Measurements from ENCODE around the gene ZNF438. TPM values are rescaled to one million over a fixed set of nuclear protein-coding genes. Genes with fewer than 3 reads are reported as not detected.

The ZNF438 gene, protein sequence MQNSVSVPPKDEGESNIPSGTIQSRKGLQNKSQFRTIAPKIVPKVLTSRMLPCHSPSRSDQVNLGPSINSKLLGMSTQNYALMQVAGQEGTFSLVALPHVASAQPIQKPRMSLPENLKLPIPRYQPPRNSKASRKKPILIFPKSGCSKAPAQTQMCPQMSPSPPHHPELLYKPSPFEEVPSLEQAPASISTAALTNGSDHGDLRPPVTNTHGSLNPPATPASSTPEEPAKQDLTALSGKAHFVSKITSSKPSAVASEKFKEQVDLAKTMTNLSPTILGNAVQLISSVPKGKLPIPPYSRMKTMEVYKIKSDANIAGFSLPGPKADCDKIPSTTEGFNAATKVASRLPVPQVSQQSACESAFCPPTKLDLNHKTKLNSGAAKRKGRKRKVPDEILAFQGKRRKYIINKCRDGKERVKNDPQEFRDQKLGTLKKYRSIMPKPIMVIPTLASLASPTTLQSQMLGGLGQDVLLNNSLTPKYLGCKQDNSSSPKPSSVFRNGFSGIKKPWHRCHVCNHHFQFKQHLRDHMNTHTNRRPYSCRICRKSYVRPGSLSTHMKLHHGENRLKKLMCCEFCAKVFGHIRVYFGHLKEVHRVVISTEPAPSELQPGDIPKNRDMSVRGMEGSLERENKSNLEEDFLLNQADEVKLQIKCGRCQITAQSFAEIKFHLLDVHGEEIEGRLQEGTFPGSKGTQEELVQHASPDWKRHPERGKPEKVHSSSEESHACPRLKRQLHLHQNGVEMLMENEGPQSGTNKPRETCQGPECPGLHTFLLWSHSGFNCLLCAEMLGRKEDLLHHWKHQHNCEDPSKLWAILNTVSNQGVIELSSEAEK
- total RNA-seq (3.9 and 6.6 TPM in 2 replicates), polyA plus RNA-seq (4.7 and 5.6 TPM in 2 replicates), polyA minus RNA-seq (ENCODE audit: low replicate concordance) (4.9 and 5.6 TPM in 2 replicates)
- polyA plus RNA-seq (2012) = 3.1 and 3.8 TPM in 2 replicates

DNA sequence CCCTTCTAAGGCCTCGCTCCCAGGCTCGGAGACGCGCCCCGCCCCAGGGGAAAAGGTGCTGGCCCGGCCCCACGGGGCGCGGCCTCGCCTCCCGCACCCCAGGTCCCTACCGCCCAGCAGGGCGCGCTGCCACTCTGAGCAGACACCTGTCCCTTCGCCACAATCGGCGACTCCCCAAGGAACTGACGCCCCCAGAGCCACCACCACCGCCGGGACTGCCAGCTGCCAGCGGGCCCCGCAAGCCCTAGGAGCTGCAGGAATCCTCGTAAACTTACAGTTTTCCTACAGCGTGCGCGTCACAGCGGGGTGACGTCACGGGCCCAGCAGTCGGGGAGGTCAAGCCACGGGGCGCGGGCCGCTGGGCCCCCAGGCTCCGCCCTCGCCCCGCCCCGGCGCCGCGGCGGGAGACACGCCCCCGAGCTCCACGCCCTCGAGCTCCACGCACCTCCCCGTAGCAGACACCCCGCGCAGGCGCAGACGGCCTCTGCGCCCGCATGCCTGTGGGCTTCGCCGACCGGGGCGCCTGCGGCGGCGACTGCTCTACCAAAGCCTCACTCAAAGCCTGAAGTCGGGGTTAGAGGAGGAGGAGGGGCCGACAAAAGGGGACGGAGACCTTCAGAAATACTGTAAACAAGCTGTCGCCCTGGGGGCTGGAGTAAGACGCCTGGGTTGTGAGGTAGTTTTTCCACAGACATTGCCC, at the start of gene ZNF438:
ZNF438 (minus strand) TSS at position 308 of the 700 bp plus-strand sequence. CDS start 154,831 bp downstream, outside the sequence.
- peak; percentile 92 to 96 for DNase-seq (ENCODE audit: low read depth in 2 of 2)
- TF ChIP-seq CTCF (conservative IDR thresholded peaks at IDR 0.05 in 1 of 2, IDR thresholded peaks at IDR 0.05 in 1 of 2; ENCODE audit: low read depth in 1 of 2, low read length in 2 of 2) = peak; percentile 28 to 29
- no peak for TF ChIP-seq EZH2 (IDR thresholded peaks at IDR 0.05; ENCODE audit: low read length, missing control alignments)
- peaks cover 2% of the 10 kb centered on the region for H3K79me2 ChIP-seq (ENCODE audit: control insufficient read depth, insufficient read depth, low read length)
- H3K4me2 ChIP-seq (ENCODE audit: extremely low read depth, insufficient read depth, low read length) = peak within 1 kb of the TSS; percentile 97
- peak within 1 kb of the TSS; percentile 96 for H3K27ac ChIP-seq (ENCODE audit: insufficient read depth, low read length)
- no peaks in the 10 kb centered on the region for H4K20me1 ChIP-seq (ENCODE audit: control insufficient read depth, extremely low read depth, insufficient read depth, low read length)
- H3K36me3 ChIP-seq (ENCODE audit: control insufficient read depth, insufficient read depth, low read length) = no peaks in the 10 kb centered on the region
- H3K9me3 ChIP-seq (ENCODE audit: control insufficient read depth, insufficient read depth, low read depth, low read length) = no peaks in the 10 kb centered on the region
- H2AFZ ChIP-seq (ENCODE audit: low read length) = peak within 1 kb of the TSS; percentile 59
- peaks cover 4% of the 10 kb centered on the region for H3K4me1 ChIP-seq (ENCODE audit: control insufficient read depth, extremely low read depth, insufficient read depth, low read length)
- no peaks in the 10 kb centered on the region for H3K27me3 ChIP-seq (ENCODE audit: control insufficient read depth, insufficient read depth, low read length)
- H3K4me3 ChIP-seq (replicated peaks in 1 of 4; ENCODE audit: control extremely low read depth in 1 of 4, insufficient read depth in 1 of 4, low read depth in 3 of 4, low read length in 4 of 4) = peak within 1 kb of the TSS; percentile 61 to 81 (median 64)
- peak within 1 kb of the TSS; percentile 92 for H3K9ac ChIP-seq (ENCODE audit: insufficient read depth, low read length)

DNA sequence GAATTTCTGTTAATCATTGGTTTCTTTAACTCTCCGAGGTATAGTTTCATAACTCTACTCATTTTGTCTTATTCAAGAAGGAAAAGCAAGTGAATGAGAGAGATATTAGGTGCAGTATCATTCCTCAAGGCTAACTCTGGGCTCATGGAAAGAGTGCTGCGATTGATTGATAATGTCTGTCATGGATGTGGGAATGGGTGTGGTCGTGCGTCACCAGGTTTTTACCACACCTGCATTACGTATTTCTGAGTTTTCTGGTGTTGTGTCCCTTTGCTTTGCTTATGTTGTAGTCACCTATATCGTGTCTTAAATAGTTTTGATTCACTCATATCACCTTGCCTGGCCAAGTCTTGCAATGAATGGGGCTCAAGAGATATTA, 44.9 kb upstream of the ZNF438 start:
- TF ChIP-seq EZH2 (IDR thresholded peaks at IDR 0.05; ENCODE audit: low read length, missing control alignments) (no peak), CTCF (conservative IDR thresholded peaks at IDR 0.05 in 1 of 2, IDR thresholded peaks at IDR 0.05 in 1 of 2; ENCODE audit: low read depth in 1 of 2, low read length in 2 of 2) (no peak)
- no peak overlapping the region for H3K27ac ChIP-seq (ENCODE audit: insufficient read depth, low read length)
- H3K4me3 ChIP-seq (replicated peaks in 1 of 4; ENCODE audit: control extremely low read depth in 1 of 4, insufficient read depth in 1 of 4, low read depth in 3 of 4, low read length in 4 of 4) = no peak overlapping the region
- H3K9ac ChIP-seq (ENCODE audit: insufficient read depth, low read length) = no peak overlapping the region
- no peaks in the 10 kb centered on the region for H4K20me1 ChIP-seq (ENCODE audit: control insufficient read depth, extremely low read depth, insufficient read depth, low read length)
- H3K36me3 ChIP-seq (ENCODE audit: control insufficient read depth, insufficient read depth, low read length) = no peaks in the 10 kb centered on the region
- no peak for DNase-seq (ENCODE audit: low read depth in 2 of 2)
- no peaks in the 10 kb centered on the region for H3K79me2 ChIP-seq (ENCODE audit: control insufficient read depth, insufficient read depth, low read length)
- no peaks in the 10 kb centered on the region for H3K27me3 ChIP-seq (ENCODE audit: control insufficient read depth, insufficient read depth, low read length)
- peaks cover 3% of the 10 kb centered on the region for H3K4me1 ChIP-seq (ENCODE audit: control insufficient read depth, extremely low read depth, insufficient read depth, low read length)
- H3K9me3 ChIP-seq (ENCODE audit: control insufficient read depth, insufficient read depth, low read depth, low read length) = no peaks in the 10 kb centered on the region
- H2AFZ ChIP-seq (ENCODE audit: low read length) = no peak overlapping the region
- H3K4me2 ChIP-seq (ENCODE audit: extremely low read depth, insufficient read depth, low read length) = no peak overlapping the region
